Panc1 (cell line): ENCODE results near the gene MAST4. TPM values are rescaled to one million over a fixed set of nuclear protein-coding genes. Genes with fewer than 3 reads are reported as not detected.

Source experiments
- ATAC-seq: fragments of 200-7000 bp; cut with Tn5 transposase; 2 replicates; pipeline ENCODE4 v1.9.1; 2020; ENCODE audit warnings: mild to moderate bottlenecking, moderate library complexity
- BruUV-seq: library from RNA; stranded (reverse); fragments of 400-500 nt; replicated peaks from 2 replicates; lab custom pipeline; 2021; lab: Mats Ljungman, UMichigan
- CTCF ChIA-PET: fragments of 300-600 bp; sonication (Branson Sonifier 250); formaldehyde crosslinking; loops from one replicate; lab custom pipeline; 2022; ENCODE audit warnings: antibody characterized with exemption; lab: Charles Lee
- POLR2A ChIA-PET: fragments of 300-600 bp; sonication (Branson Sonifier 250); formaldehyde crosslinking; loops from one replicate; lab custom pipeline; 2022; ENCODE audit warnings: antibody characterized with exemption; lab: Charles Lee
- DNase-seq: peaks from one replicate; pipeline ENCODE4 v3.0.0-alpha.2; 2010; ENCODE audit warnings: low read depth, low spot score
- H3K27ac ChIP-seq: 2 replicates; pipeline ENCODE4 v1.5.1; 2011; ENCODE audit warnings: mild to moderate bottlenecking, low read length, inconsistent platforms
- H3K27me3 ChIP-seq: fragments of 200-500 bp; sonication (Bioruptor generic); 2 replicates; pipeline ENCODE4 v1.6.0; 2014; ENCODE audit warnings: low read length, inconsistent platforms; ENCODE audit not compliant: control insufficient read depth, insufficient read depth
- H3K36me3 ChIP-seq: fragments of 200-500 bp; sonication (Bioruptor generic); 2 replicates; pipeline ENCODE4 v1.5.1; 2014; ENCODE audit warnings: inconsistent platforms, mild to moderate bottlenecking, low read length, moderate library complexity; ENCODE audit not compliant: control insufficient read depth, insufficient read depth
- H3K4me1 ChIP-seq: 2 replicates; pipeline ENCODE4 v1.5.1; 2011; ENCODE audit warnings: inconsistent platforms, mild to moderate bottlenecking, low read length, moderate library complexity; ENCODE audit not compliant: control insufficient read depth, insufficient read depth
- H3K4me3 ChIP-seq, 2 experiments: 2 replicates each; pipeline ENCODE4 v1.5.1; 2011 to 2012; ENCODE audit warnings: low read depth in 2 of 2, low read length in 2 of 2, mild to moderate bottlenecking in 2 of 2, inconsistent platforms in 1 of 2, moderate library complexity in 1 of 2
- H3K9me3 ChIP-seq: fragments of 200-500 bp; sonication (Bioruptor generic); 2 replicates; pipeline ENCODE4 v1.5.1; 2014; ENCODE audit warnings: low read depth, mild to moderate bottlenecking, inconsistent platforms, low read length, moderate library complexity; ENCODE audit not compliant: control insufficient read depth, insufficient read depth
- CTCF ChIP-seq: fragments of 450-650 bp; IDR thresholded peaks from 2 replicates; pipeline ENCODE4 v1.5.1; 2017; ENCODE audit warnings: mild to moderate bottlenecking
- POLR2AphosphoS5 ChIP-seq: IDR thresholded peaks from 2 replicates; pipeline ENCODE4 v1.6.1; 2012; ENCODE audit warnings: mild to moderate bottlenecking, low read depth, low read length, moderate library complexity
- REST ChIP-seq, 2 experiments: IDR thresholded peaks; 2 replicates each; pipeline ENCODE4 v1.6.1; 2011 to 2012; ENCODE audit warnings: low read depth in 2 of 2, control low read depth in 1 of 2, low read length in 1 of 2, mild to moderate bottlenecking in 1 of 2, moderate library complexity in 1 of 2; ENCODE audit not compliant: insufficient read depth in 1 of 2
- SIN3A ChIP-seq: IDR thresholded peaks from 2 replicates; pipeline ENCODE4 v1.6.1; 2012; ENCODE audit warnings: low read depth, mild to moderate bottlenecking, low read length, moderate library complexity, borderline replicate concordance; ENCODE audit not compliant: insufficient read depth
- TCF7L2 ChIP-seq: IDR thresholded peaks from 2 replicates; pipeline ENCODE4 v1.6.1; 2011; ENCODE audit warnings: mild to moderate bottlenecking, low read depth, low read length, inconsistent platforms
- in situ Hi-C: cut with HindIII; loops from 2 replicates; pipeline ENCODE4 v1.10.0; 2016; ENCODE audit warnings: low sequenced_read_pairs, low pct_unique_long_range_greater_than_20kb
- intact Hi-C: fragments of 100-400 bp; cut with micrococcal nuclease; formaldehyde crosslinking; loops from one replicate; pipeline ENCODE4 v1.10.0; 2022; ENCODE audit not compliant: unreplicated experiment
- total RNA-seq: library from RNA; stranded (reverse); gene quantifications from one replicate; pipeline ENCODE4 v1.2.1, GENCODE V29; 2021; ENCODE audit not compliant: unreplicated experiment

Gene MAST4
- total RNA-seq, 1 experiment from 2014 or later, result 1.8 TPM

GRCh38 chr5:66738136-66738535 lies 141.9 kb downstream of the MAST4 start:
- DNase-seq (no peak), ATAC-seq (no peak)
- Histone ChIP-seq H3K27ac (no peak overlapping the region), H3K27me3 (peaks cover 9% of the 10 kb centered on the region; the same call in 1 of the 2 replicates), H3K36me3 (no peaks in the 10 kb centered on the region), H3K4me1 (no peaks in the 10 kb centered on the region), H3K4me3 (no peak overlapping the region), H3K9me3 (no peaks in the 10 kb centered on the region)
- POLR2A ChIA-PET, result no interaction called here
- intact Hi-C loops, result no loop called here
- in situ Hi-C loops, result no loop called here
- no peak for TF ChIP-seq REST (IDR thresholded peaks at IDR 0.05; ENCODE audit: insufficient read depth in 1 of 2, low read depth in 2 of 2, low read length in 1 of 2)
- TF ChIP-seq TCF7L2, result no peak
- TF ChIP-seq SIN3A, result no peak
- no peak for TF ChIP-seq POLR2AphosphoS5
- TF ChIP-seq CTCF, result no peak
- CTCF ChIA-PET, result no interaction called here
- no TSS peak for BruUV-seq

GRCh38 chr5:66739021-66739420 lies 142.8 kb downstream of the MAST4 start:
- no peak overlapping the region for H3K4me3 ChIP-seq
- TF ChIP-seq REST (IDR thresholded peaks at IDR 0.05; ENCODE audit: insufficient read depth in 1 of 2, low read depth in 2 of 2, low read length in 1 of 2) (no peak), SIN3A (no peak), POLR2AphosphoS5 (no peak), TCF7L2 (no peak)
- POLR2A ChIA-PET, result no interaction called here

More at GRCh38 chr5:66739021-66739420, 142.8 kb downstream of the MAST4 start:
- DNase-seq, result no peak
- Histone ChIP-seq H3K4me1 (no peaks in the 10 kb centered on the region), H3K27ac (no peak overlapping the region), H3K9me3 (no peaks in the 10 kb centered on the region), H3K27me3 (peaks cover 9% of the 10 kb centered on the region; the same call in 1 of the 2 replicates), H3K36me3 (no peaks in the 10 kb centered on the region)
- no TSS peak for BruUV-seq
- in situ Hi-C loops (no loop called here), intact Hi-C loops (no loop called here)
- CTCF ChIA-PET, result no interaction called here
- ATAC-seq, result no peak
